GM23248 (cell line): ENCODE data around the gene TRAK2.

Experiments used
- EZH2 ChIP-seq: fragments of 200-600 bp; sonication (generic); IDR thresholded peaks from 2 replicates; pipeline ENCODE4 v1.6.1; 2018; ENCODE audit warnings: antibody characterized with exemption, mild to moderate bottlenecking; ENCODE audit not compliant: insufficient read depth, poor library complexity, severe bottlenecking
- EZH2phosphoT487 ChIP-seq: fragments of 200-600 bp; sonication (generic); IDR thresholded peaks from 2 replicates; pipeline ENCODE4 v1.6.1; 2018; ENCODE audit warnings: antibody characterized with exemption, moderate library complexity, mild to moderate bottlenecking, low read depth; ENCODE audit not compliant: insufficient read depth

- TF ChIP-seq EZH2 (no peak), EZH2phosphoT487 (no peak)
Measured at GRCh38 chr2:201415149-201415548, 36.1 kb downstream of the TRAK2 start.
